NCI-H1694 treated with DMSO at 0.1 percent for 48 hours (cell line): Measurements from ENCODE around the gene GUCA2A.
A peak's percentile ranks its signal among the peaks of the same experiment; 100 is the strongest.

Experiments
- DNase-seq: peaks from one replicate; lab custom pipeline; 2025; lab: John Stamatoyannopoulos, UW

GUCA2A gene

GRCh38 chr1:42153624-42154023 is 10.9 kb downstream of the GUCA2A start:
- DNase-seq = no peak

- DNase-seq = no peak
Measured at GRCh38 chr1:42152907-42153600, 11.5 kb downstream of the GUCA2A start, which contains the start of gene GUCA2B. GUCA2B (plus strand) TSS chr1:42153410; CDS start chr1:42153451, 41 bp downstream.

GRCh38 chr1:42152119-42152518 is 12.4 kb downstream of the GUCA2A start:
- no peak for DNase-seq

- DNase-seq = no peak
Measured at GRCh38 chr1:42150651-42151050, 13.9 kb downstream of the GUCA2A start.

GRCh38 chr1:42148166-42148565 is 16.4 kb downstream of the GUCA2A start:
- DNase-seq = no peak

GRCh38 chr1:42146626-42147320 is 17.8 kb downstream of the GUCA2A start:
- DNase-seq = peak; percentile 20

- no peak for DNase-seq
Measured at GRCh38 chr1:42145764-42146625, 18.6 kb downstream of the GUCA2A start.

- no peak for DNase-seq
Measured at GRCh38 chr1:42145389-42145716, 19.2 kb downstream of the GUCA2A start.

- DNase-seq = no peak
Measured at GRCh38 chr1:42144711-42145388, 19.7 kb downstream of the GUCA2A start.

GRCh38 chr1:42143896-42144710 is 20.4 kb downstream of the GUCA2A start:
- DNase-seq = no peak

GRCh38 chr1:42142894-42143675 is 21.5 kb downstream of the GUCA2A start:
- no peak for DNase-seq

GRCh38 chr1:42141978-42142377 is 22.6 kb downstream of the GUCA2A start:
- DNase-seq = no peak

GRCh38 chr1:42140191-42140590 is 24.4 kb downstream of the GUCA2A start:
- no peak for DNase-seq

- DNase-seq = no peak
Measured at GRCh38 chr1:42139444-42139843, 25.1 kb downstream of the GUCA2A start.

GRCh38 chr1:42138586-42138985 is 26.0 kb downstream of the GUCA2A start:
- no peak for DNase-seq

GRCh38 chr1:42137766-42138165 is 26.8 kb downstream of the GUCA2A start:
- DNase-seq = no peak

GRCh38 chr1:42136466-42136865 is 28.1 kb downstream of the GUCA2A start:
- DNase-seq = no peak

- DNase-seq = no peak
Measured at GRCh38 chr1:42135426-42135825, 29.1 kb downstream of the GUCA2A start.

- DNase-seq = peak; percentile 5
Measured at GRCh38 chr1:42133809-42134526, 30.6 kb downstream of the GUCA2A start.

- no peak for DNase-seq
Measured at GRCh38 chr1:42133390-42133789, 31.2 kb downstream of the GUCA2A start.
